Measurements from ENCODE around the gene ZNRF2.

GRCh38 chr7:30312178-30312577, 27.8 kb downstream of the ZNRF2 start:
- TF ChIP-seq POLR2AphosphoS5 (IDR thresholded peaks at IDR 0.05; ENCODE audit: low read depth, low read length) (no peak), TAF1 (IDR thresholded peaks at IDR 0.05; ENCODE audit: low read depth, low read length) (no peak), POLR2A (IDR thresholded peaks at IDR 0.05; ENCODE audit: low read depth, low read length) (no peak)

All from GM12891 (cell line).